AG04450 (cell line): ENCODE measurements around the gene CACNA1A. TPM values are rescaled to one million over a fixed set of nuclear protein-coding genes. Genes with fewer than 3 reads are reported as not detected.

Experiments
- CTCF ChIA-PET: fragments of 300-600, 350-600 bp; formaldehyde crosslinking; extraction: SDS; loops from one replicate; lab custom pipeline; 2022; ENCODE audit warnings: antibody characterized with exemption, inconsistent platforms; lab: Charles Lee
- POLR2A ChIA-PET: fragments of 350-600 bp; formaldehyde crosslinking; extraction: SDS; loops from one replicate; lab custom pipeline; 2021; ENCODE audit warnings: antibody characterized with exemption, inconsistent platforms; lab: Yijun Ruan, JAX
- DNase-seq: peaks from one replicate; pipeline ENCODE4 v3.0.0-alpha.2; 2011; ENCODE audit warnings: low read depth, low spot score
- H3K27ac ChIP-seq: one replicate; pipeline ENCODE4 v1.5.1; 2012; ENCODE audit warnings: low read depth, low read length, control low read depth
- H3K27me3 ChIP-seq: one replicate; pipeline ENCODE4 v1.6.0; 2012; ENCODE audit warnings: low read length; ENCODE audit not compliant: control insufficient read depth, insufficient read depth
- H3K4me3 ChIP-seq: 2 replicates; pipeline ENCODE4 v1.5.1; 2011; ENCODE audit warnings: mild to moderate bottlenecking, low read depth, low read length, control low read depth
- H3K9me3 ChIP-seq: 2 replicates; pipeline ENCODE4 v1.5.1; 2012; ENCODE audit warnings: low read length; ENCODE audit not compliant: control insufficient read depth, insufficient read depth
- polyA plus RNA-seq: library from polyadenylated mRNA; depleted of rRNA; stranded (reverse); fragments of >200 nt; gene quantifications from 2 replicates; pipeline ENCODE4 v1.2.3, GENCODE V29; 2011
- TF ChIP-seq, protein P1 (sequence below): IDR thresholded peaks from 2 replicates; pipeline ENCODE4 v1.5.1; 2011; ENCODE audit warnings: low read depth, low read length, control low read depth, inconsistent platforms

Gene CACNA1A
- polyA plus RNA-seq, 1 experiment = 12.2 TPM

DNA sequence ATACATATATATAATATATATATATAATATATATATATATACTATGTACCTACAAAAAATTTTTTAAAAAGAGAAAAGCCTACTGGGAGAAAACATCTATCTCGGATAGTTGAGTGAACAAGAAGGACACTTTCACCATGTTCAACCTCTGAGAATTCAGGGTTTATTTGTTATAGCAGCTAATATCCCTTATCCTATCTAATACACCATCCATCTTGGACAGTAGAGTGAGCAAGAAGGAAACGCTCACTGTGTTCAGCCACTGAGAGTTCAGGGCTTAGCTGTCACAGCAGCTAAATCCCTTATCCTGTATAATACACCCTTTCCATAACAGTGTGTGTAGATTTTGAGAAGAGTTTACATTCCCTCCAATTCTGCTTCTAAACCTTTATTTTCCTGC is 38.1 kb upstream of the CACNA1A start:
- POLR2A ChIA-PET = no interaction called here
- TF ChIP-seq, protein P1, sequence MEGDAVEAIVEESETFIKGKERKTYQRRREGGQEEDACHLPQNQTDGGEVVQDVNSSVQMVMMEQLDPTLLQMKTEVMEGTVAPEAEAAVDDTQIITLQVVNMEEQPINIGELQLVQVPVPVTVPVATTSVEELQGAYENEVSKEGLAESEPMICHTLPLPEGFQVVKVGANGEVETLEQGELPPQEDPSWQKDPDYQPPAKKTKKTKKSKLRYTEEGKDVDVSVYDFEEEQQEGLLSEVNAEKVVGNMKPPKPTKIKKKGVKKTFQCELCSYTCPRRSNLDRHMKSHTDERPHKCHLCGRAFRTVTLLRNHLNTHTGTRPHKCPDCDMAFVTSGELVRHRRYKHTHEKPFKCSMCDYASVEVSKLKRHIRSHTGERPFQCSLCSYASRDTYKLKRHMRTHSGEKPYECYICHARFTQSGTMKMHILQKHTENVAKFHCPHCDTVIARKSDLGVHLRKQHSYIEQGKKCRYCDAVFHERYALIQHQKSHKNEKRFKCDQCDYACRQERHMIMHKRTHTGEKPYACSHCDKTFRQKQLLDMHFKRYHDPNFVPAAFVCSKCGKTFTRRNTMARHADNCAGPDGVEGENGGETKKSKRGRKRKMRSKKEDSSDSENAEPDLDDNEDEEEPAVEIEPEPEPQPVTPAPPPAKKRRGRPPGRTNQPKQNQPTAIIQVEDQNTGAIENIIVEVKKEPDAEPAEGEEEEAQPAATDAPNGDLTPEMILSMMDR = no peak
- CTCF ChIA-PET = no interaction called here
- H3K4me3 ChIP-seq = no peak overlapping the region
- no peak overlapping the region for H3K27ac ChIP-seq
- DNase-seq = no peak
- H3K9me3 ChIP-seq = no peaks in the 10 kb centered on the region
- no peaks in the 10 kb centered on the region for H3K27me3 ChIP-seq

DNA sequence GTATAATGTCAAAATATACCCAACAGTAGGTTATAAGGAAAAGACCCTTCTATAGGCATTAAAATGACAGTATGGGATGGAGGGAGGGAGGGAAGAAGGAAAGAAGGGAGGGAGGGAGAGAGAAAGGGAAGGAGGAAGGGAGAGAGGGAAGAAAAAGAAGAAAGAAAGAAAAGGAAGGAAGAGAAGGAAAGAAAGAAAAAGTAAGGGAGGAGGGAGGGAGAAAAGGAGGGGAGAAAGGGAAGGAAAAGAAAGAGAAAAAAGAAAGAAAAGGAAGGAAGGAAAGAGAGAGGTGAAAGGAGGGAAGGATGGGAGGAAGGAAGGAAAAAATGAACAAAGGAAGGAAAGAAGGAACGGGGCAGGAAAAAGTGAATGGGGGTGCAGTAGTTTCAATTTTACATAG is 35.3 kb upstream of the CACNA1A start:
- Histone ChIP-seq H3K4me3 (no peak overlapping the region), H3K27me3 (peaks cover 2% of the 10 kb centered on the region), H3K27ac (no peak overlapping the region), H3K9me3 (no peaks in the 10 kb centered on the region)
- ChIA-PET POLR2A (no interaction called here), CTCF (no interaction called here)
- no peak for DNase-seq
- TF ChIP-seq, protein P1 = no peak

DNA sequence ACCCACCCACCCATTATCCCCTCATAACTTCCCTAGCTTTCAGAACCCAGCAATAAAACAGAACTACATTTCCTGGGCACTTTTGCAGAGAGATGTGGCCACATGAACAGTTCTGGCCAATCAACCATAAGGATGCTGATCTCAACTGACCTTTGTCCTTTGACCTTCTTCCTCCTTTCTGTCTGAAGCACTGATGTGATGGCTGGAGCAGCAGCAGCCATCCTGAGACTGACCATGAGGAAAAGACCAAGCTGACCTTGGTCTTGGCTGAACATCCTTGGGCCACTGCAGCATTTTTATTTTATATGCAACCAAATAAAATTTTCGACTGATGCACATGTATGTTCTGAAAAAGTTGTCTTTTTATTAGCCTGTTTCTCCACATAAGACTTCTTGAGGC is 33.1 kb upstream of the CACNA1A start:
- peaks cover 2% of the 10 kb centered on the region for H3K27me3 ChIP-seq
- CTCF ChIA-PET = no interaction called here
- no peak overlapping the region for H3K4me3 ChIP-seq
- POLR2A ChIA-PET = no interaction called here
- no peak for DNase-seq
- TF ChIP-seq, protein P1 = no peak
- H3K9me3 ChIP-seq = no peaks in the 10 kb centered on the region
- no peak overlapping the region for H3K27ac ChIP-seq

DNA sequence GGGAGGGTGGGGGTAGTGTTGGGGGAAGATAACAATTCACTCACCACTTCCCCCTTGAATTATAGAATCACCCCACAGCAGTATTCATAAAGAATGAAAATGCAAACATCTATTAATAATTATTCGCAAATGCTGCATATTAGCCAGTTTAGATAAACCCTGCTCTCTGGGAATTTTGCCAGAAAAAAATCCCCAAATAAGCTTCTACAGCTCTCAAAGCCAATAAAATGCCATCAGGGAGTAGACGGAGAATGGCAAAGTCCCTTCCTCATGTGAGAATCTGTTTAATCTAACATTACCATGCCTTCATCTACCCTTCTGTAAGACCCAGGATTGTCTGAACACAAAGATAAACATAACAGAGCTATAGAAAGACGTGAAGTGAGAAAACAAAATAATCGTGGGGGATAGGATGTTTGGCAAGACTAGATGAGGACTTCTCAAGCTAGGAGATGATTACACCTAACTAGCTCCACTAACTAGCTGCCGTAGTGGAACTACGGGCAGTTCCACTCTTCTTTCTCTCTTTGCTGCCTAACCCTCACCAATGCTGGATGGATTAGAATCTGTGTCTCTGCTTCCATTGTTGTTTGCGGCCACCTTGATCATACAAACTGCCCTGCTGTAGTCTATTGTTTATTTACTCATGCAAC is 32.4 kb upstream of the CACNA1A start:
- no peak for DNase-seq
- POLR2A ChIA-PET = no interaction called here
- CTCF ChIA-PET = no interaction called here
- H3K27ac ChIP-seq = no peak overlapping the region
- TF ChIP-seq, protein P1 = no peak
- peaks cover 2% of the 10 kb centered on the region for H3K27me3 ChIP-seq
- H3K4me3 ChIP-seq = no peak overlapping the region
- H3K9me3 ChIP-seq = no peaks in the 10 kb centered on the region

DNA sequence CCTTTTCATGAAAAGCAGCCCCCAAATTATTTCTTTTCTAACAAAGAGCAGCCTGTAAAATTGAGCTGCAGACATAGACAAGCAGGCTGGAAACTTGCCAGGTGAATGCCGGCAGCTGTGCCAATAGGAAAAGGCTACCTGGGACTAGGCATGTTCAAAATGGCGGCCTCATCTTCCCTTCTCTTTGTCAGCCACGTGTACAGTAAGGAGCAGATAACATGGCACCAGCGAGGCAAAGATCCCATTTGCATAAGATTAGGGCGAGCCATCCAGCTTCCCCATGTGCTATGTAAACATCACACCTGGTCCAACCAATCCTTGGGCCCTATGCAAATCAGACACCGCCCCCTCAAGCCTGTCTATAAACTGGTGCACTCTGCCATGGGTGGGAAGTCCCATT is 31.2 kb upstream of the CACNA1A start:
- CTCF ChIA-PET = no interaction called here
- Histone ChIP-seq H3K27me3 (peaks cover 2% of the 10 kb centered on the region), H3K27ac (no peak overlapping the region), H3K4me3 (no peak overlapping the region), H3K9me3 (no peaks in the 10 kb centered on the region)
- TF ChIP-seq, protein P1 = no peak
- POLR2A ChIA-PET = no interaction called here
- DNase-seq = no peak
